ENCODE results near the gene TNFSF15.

- TF ChIP-seq EZH2 (IDR thresholded peaks at IDR 0.05; ENCODE audit: insufficient read depth, poor library complexity, severe bottlenecking) = no peak
- TF ChIP-seq EZH2phosphoT487 (IDR thresholded peaks at IDR 0.05; ENCODE audit: insufficient read depth, low read depth) = no peak
Observed at GRCh38 chr9:114759512-114760341, 46.1 kb downstream of the TNFSF15 start.

Data from GM23248 (cell line).